Activated CD4-positive, alpha-beta T cell treated with anti-CD3 and anti-CD28 coated beads, Interleukin-2, Interleukin-6, amounts not matched to agents 100 ng/mL and 50 ng/mL, durations not matched to agents 16 hours and 8 hours (primary cell): ENCODE data around the gene FGF12.

Experiments
- DNase-seq: peaks from one replicate; pipeline ENCODE4 v3.0.0-alpha.2; 2020

The FGF12 gene

GRCh38 chr3:192317564-192317963 is 409.8 kb downstream of the FGF12 start:
- no peak for DNase-seq

GRCh38 chr3:192313605-192314004 is 413.7 kb downstream of the FGF12 start:
- no peak for DNase-seq

GRCh38 chr3:192307631-192308030 is 419.7 kb downstream of the FGF12 start:
- DNase-seq = no peak

GRCh38 chr3:192303235-192303634 is 424.1 kb downstream of the FGF12 start:
- no peak for DNase-seq

GRCh38 chr3:192302721-192303120 is 424.6 kb downstream of the FGF12 start:
- no peak for DNase-seq

- no peak for DNase-seq
These were observed 427.4 kb downstream of the FGF12 start for GRCh38 chr3:192299921-192300320.

- DNase-seq = no peak
These were observed 430.5 kb downstream of the FGF12 start for GRCh38 chr3:192296845-192297244.

GRCh38 chr3:192284443-192285072 is 442.8 kb downstream of the FGF12 start:
- no peak for DNase-seq

GRCh38 chr3:192281207-192281880 is 446.0 kb downstream of the FGF12 start:
- DNase-seq = no peak

GRCh38 chr3:192279664-192280063 is 447.7 kb downstream of the FGF12 start:
- DNase-seq = no peak

GRCh38 chr3:192277477-192277876 is 449.9 kb downstream of the FGF12 start:
- DNase-seq = no peak

- no peak for DNase-seq
These were observed 451.5 kb downstream of the FGF12 start for GRCh38 chr3:192275741-192276355.

- DNase-seq = no peak
These were observed 453.7 kb downstream of the FGF12 start for GRCh38 chr3:192273697-192274010.

GRCh38 chr3:192273001-192273696 is 454.2 kb downstream of the FGF12 start:
- no peak for DNase-seq

GRCh38 chr3:192262001-192262400 is 465.3 kb downstream of the FGF12 start:
- no peak for DNase-seq

GRCh38 chr3:192261135-192261534 is 466.2 kb downstream of the FGF12 start:
- no peak for DNase-seq

GRCh38 chr3:192260116-192261010 is 467.0 kb downstream of the FGF12 start:
- DNase-seq = no peak

GRCh38 chr3:192259661-192260060 is 467.7 kb downstream of the FGF12 start:
- no peak for DNase-seq

- DNase-seq = no peak
These were observed 468.6 kb downstream of the FGF12 start for GRCh38 chr3:192258721-192259120.

GRCh38 chr3:192255839-192256238 is 471.5 kb downstream of the FGF12 start:
- no peak for DNase-seq

GRCh38 chr3:192253138-192253887 is 474.0 kb downstream of the FGF12 start:
- DNase-seq = no peak

- no peak for DNase-seq
These were observed 477.8 kb downstream of the FGF12 start for GRCh38 chr3:192249516-192249915.
